Mucosa of descending colon (tissue), 3 donors: Measurements from ENCODE around the gene RNU7-1. TPM values are rescaled to one million over a fixed set of nuclear protein-coding genes. Genes with fewer than 3 reads are reported as not detected.

Experiments used
- ATAC-seq: fragments of 200-7000 bp; cut with Tn5 transposase; one replicate; pipeline ENCODE4 v1.9.1; 2020; ENCODE audit warnings: mild to moderate bottlenecking, moderate library complexity
- DNase-seq, 3 donors: peaks; one replicate each; pipeline ENCODE4 v3.0.0-alpha.2; 2020
- H3K36me3 ChIP-seq: fragments of 200-600 bp; one replicate; pipeline ENCODE4 v1.8.0; 2021; ENCODE audit warnings: low read depth, mild to moderate bottlenecking
- H3K4me1 ChIP-seq: fragments of 200-600 bp; one replicate; pipeline ENCODE4 v1.8.0; 2021; ENCODE audit warnings: low read depth, mild to moderate bottlenecking
- H3K4me3 ChIP-seq: fragments of 200-600 bp; one replicate; pipeline ENCODE4 v1.8.0; 2021; ENCODE audit warnings: mild to moderate bottlenecking
- H3K9me3 ChIP-seq: fragments of 200-600 bp; one replicate; pipeline ENCODE4 v1.8.0; 2021; ENCODE audit warnings: mild to moderate bottlenecking
- intact Hi-C, 2 donors: fragments of 100-400 bp; cut with DNase I in 1 of 2; cut with micrococcal nuclease in 1 of 2; formaldehyde crosslinking; loops; one replicate each; pipeline versions ENCODE4 v1.11.0 to v1.11.1; 2022; cut with DNase I, micrococcal nuclease
- total RNA-seq, 3 donors: library from RNA; stranded (reverse); fragmentation: NEBNext Ultra II Directional in 2 of 3; extraction: Animal tissue kit (Norgen Biotek cat#: 25700) in 2 of 3; gene quantifications; one replicate each; pipeline versions ENCODE4 v1.2.1 to v1.2.4, GENCODE V29; 2021 to 2023
- TF ChIP-seq, protein P1 (sequence below): fragments of 200-600 bp; IDR thresholded peaks from one replicate; pipeline ENCODE4 v1.8.0; 2022; ENCODE audit warnings: antibody characterized with exemption, mild to moderate bottlenecking
- donor health status: DM: no; HTN: no; CAD: no; lungs with moderate emphysema.
- donor health status: DM: no; HTN: no; CAD: no.
- donor health status: DM: no; HTN: yes; CAD: no.

RNU7-1 gene
- total RNA-seq, 3 donors from 2014 or later = not detected

DNA sequence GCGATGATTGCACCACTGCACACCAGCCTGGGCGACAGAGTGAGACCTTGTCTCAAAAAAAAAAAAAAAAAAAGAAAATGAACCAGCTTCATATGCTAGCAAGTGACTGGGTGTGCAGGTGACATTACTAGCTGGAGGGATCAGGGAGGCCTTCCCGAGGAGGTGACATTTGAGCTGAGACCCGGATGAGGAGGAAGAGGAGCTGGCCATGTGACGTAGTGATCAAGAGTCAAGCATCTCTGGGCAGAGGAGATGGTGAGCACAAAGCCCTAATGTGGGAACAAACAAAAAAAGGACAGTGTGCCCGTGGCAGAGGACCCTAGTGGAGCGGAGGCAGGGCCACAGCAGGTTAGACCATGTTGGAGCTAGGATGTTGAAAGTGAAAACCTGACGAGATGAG is 4.0 kb downstream of the RNU7-1 start:
- intact Hi-C loops = no loop called here
- TF ChIP-seq, protein P1, sequence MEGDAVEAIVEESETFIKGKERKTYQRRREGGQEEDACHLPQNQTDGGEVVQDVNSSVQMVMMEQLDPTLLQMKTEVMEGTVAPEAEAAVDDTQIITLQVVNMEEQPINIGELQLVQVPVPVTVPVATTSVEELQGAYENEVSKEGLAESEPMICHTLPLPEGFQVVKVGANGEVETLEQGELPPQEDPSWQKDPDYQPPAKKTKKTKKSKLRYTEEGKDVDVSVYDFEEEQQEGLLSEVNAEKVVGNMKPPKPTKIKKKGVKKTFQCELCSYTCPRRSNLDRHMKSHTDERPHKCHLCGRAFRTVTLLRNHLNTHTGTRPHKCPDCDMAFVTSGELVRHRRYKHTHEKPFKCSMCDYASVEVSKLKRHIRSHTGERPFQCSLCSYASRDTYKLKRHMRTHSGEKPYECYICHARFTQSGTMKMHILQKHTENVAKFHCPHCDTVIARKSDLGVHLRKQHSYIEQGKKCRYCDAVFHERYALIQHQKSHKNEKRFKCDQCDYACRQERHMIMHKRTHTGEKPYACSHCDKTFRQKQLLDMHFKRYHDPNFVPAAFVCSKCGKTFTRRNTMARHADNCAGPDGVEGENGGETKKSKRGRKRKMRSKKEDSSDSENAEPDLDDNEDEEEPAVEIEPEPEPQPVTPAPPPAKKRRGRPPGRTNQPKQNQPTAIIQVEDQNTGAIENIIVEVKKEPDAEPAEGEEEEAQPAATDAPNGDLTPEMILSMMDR = no peak
- DNase-seq = peak in 2 of 3 donors; percentile 25 to 37
- Histone ChIP-seq H3K36me3 (peaks cover 6% of the 10 kb centered on the region), H3K4me3 (no peak overlapping the region), H3K9me3 (no peaks in the 10 kb centered on the region), H3K4me1 (peaks cover 35% of the 10 kb centered on the region)
- no peak for ATAC-seq

DNA sequence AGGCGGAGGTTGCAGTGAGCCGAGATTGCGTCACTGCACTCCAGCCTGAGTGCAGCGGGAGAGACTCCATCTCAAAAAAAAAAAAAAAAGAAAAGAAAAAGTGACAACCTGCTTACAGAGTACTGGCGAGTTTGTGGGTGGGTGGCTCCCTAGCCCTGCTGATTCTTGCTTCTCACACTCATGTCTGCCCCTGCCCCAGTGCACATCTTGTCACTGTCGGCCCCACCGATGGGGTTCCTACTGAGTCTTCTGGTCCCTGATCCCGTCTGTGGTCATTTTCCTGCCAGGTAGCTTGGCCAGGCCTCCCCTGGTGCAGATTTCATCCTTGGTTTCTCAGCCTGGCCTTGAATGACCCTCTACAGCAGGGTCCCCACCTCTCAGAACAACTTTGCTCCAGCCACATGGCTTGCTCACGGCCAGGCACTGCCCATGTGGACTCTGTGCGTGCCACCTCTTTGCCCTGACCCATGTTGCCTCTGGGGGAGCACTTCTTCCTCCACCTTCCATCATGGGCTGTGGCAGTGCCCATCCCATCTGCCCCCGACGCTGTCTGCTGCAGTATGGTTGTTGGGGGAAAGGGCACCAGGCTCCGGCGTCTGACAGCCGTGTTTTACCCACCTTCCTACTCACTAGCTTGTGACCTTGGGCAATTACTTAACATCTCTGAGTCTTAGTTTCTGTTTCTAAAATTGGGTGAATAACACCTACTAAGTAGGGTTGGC is 5.4 kb downstream of the RNU7-1 start:
- intact Hi-C loops = no loop called here
- ATAC-seq (no peak), DNase-seq (peak in 2 of 3 donors; percentile 32 to 57)
- Histone ChIP-seq H3K4me1 (peaks cover 30% of the 10 kb centered on the region), H3K9me3 (no peaks in the 10 kb centered on the region), H3K4me3 (no peak overlapping the region), H3K36me3 (no peaks in the 10 kb centered on the region)
- TF ChIP-seq, protein P1 = no peak

- TF ChIP-seq, protein P1 = no peak
- Histone ChIP-seq H3K9me3 (no peaks in the 10 kb centered on the region), H3K36me3 (no peaks in the 10 kb centered on the region), H3K4me3 (no peak overlapping the region), H3K4me1 (peaks cover 27% of the 10 kb centered on the region)
- DNase-seq (peak in 2 of 3 donors; percentile 15 to 42), ATAC-seq (no peak)
- intact Hi-C loops = no loop called here
These were observed 6.8 kb downstream of the RNU7-1 start for GRCh38 chr12:6950401-6950801.

GRCh38 chr12:6950811-6951540 is 7.4 kb downstream of the RNU7-1 start, which contains the start of gene PTPN6:
TSS of gene PTPN6 (plus strand) at chr12:6951356. CDS start at chr12:6951513, 157 bp downstream.
- Histone ChIP-seq H3K36me3 (no peaks in the 10 kb centered on the region), H3K9me3 (no peaks in the 10 kb centered on the region), H3K4me3 (no peak within 1 kb of the TSS), H3K4me1 (peaks cover 21% of the 10 kb centered on the region)
- peak; percentile 32 for ATAC-seq
- TF ChIP-seq, protein P1 = no peak
- intact Hi-C loops = no loop called here
- DNase-seq = peak; percentile 58 to 92 (median 76)

GRCh38 chr12:6951551-6952120 is 8.0 kb downstream of the RNU7-1 start:
- intact Hi-C loops = no loop called here
- DNase-seq (peak in 2 of 3 donors; percentile 31 to 58), ATAC-seq (no peak)
- Histone ChIP-seq H3K4me3 (no peak overlapping the region), H3K4me1 (peaks cover 16% of the 10 kb centered on the region), H3K9me3 (no peaks in the 10 kb centered on the region), H3K36me3 (no peaks in the 10 kb centered on the region)
- TF ChIP-seq, protein P1 = no peak
